Vagina (tissue), 2 donors: ENCODE measurements around the gene C17orf100. TPM values are rescaled to one million over a fixed set of nuclear protein-coding genes. Genes with fewer than 3 reads are reported as not detected.

Experiments used
- DNase-seq, 2 donors: peaks; one replicate each; pipeline ENCODE4 v3.0.0-alpha.2; 2017; ENCODE audit errors: extremely low spot score in 2 of 2
- H3K27ac ChIP-seq: fragments of 200-600 bp; sonication (generic); one replicate; pipeline ENCODE4 v1.5.1; 2019
- H3K27me3 ChIP-seq: fragments of 200-600 bp; sonication (generic); one replicate; pipeline ENCODE4 v1.5.1; 2019
- H3K36me3 ChIP-seq, 2 donors: fragments of 200-600 bp; sonication (generic); one replicate each; pipeline ENCODE4 v1.5.1; 2017 to 2019
- H3K4me1 ChIP-seq: fragments of 200-600 bp; sonication (generic); one replicate; pipeline ENCODE4 v1.5.1; 2019
- H3K4me3 ChIP-seq, 2 donors: fragments of 200-600 bp; sonication (generic); 1 replicate in 1 of 2; 2 replicates in 1 of 2; pipeline ENCODE4 v1.5.1; 2016 to 2019
- H3K9me3 ChIP-seq: fragments of 200-600 bp; sonication (generic); one replicate; pipeline ENCODE4 v1.5.1; 2019
- CTCF ChIP-seq, 3 experiments: fragments of 450-650 bp in 2 of 3; fragments of 200-600 bp in 1 of 3; sonication (generic) in 1 of 3; IDR thresholded peaks; one replicate each; pipeline ENCODE4 v1.5.1; 2017 to 2019; ENCODE audit warnings: antibody characterized with exemption in 3 of 3, mild to moderate bottlenecking in 2 of 3, moderate library complexity in 2 of 3
- POLR2A ChIP-seq, 2 donors: fragments of 450-650 bp; IDR thresholded peaks; one replicate each; pipeline ENCODE4 v1.6.1; 2017; ENCODE audit warnings: antibody characterized with exemption in 2 of 2, mild to moderate bottlenecking in 2 of 2, moderate library complexity in 2 of 2
- POLR2AphosphoS5 ChIP-seq, 2 donors: sonication (generic); formaldehyde crosslinking; IDR thresholded peaks; one replicate each; pipeline ENCODE4 v1.9.0; 2017; ENCODE audit warnings: antibody characterized with exemption in 2 of 2, mild to moderate bottlenecking in 2 of 2, low read depth in 1 of 2; ENCODE audit not compliant: insufficient read depth in 1 of 2
- intact Hi-C: fragments of 100-400 bp; cut with DNase I; formaldehyde crosslinking; loops from one replicate; pipeline ENCODE4 v1.15.1; 2023
- total RNA-seq: library from RNA; depleted of rRNA; stranded (reverse); fragments of >200 nt; gene quantifications from one replicate; pipeline ENCODE4 v1.2.3, GENCODE V29; 2016

The C17orf100 gene
- total RNA-seq, 1 donor from 2014 or later, result 3.2 TPM

- TF ChIP-seq CTCF (IDR thresholded peaks at IDR 0.05) (no peak), POLR2A (IDR thresholded peaks at IDR 0.05) (no peak), POLR2AphosphoS5 (IDR thresholded peaks at IDR 0.05; ENCODE audit: insufficient read depth in 1 of 2, low read depth in 1 of 2) (peak in 1 of 2 donors; percentile 34)
- Histone ChIP-seq H3K27ac (peak overlapping the region; percentile 2), H3K27me3 (no peaks in the 10 kb centered on the region), H3K9me3 (no peaks in the 10 kb centered on the region), H3K36me3 (no peaks in the 10 kb centered on the region), H3K4me3 (no peak overlapping the region), H3K4me1 (no peaks in the 10 kb centered on the region)
- intact Hi-C loops, result loop anchor here (10.0 kb wide), 2 partner anchors 165 to 335 kb away; partner anchors contain the start of gene TEKT1
- peak in 1 of 2 donors; percentile 89 for DNase-seq
Observed at GRCh38 chr17:6669479-6670212, 18.1 kb downstream of the C17orf100 start.

- intact Hi-C loops, result no loop called here
- TF ChIP-seq POLR2AphosphoS5 (IDR thresholded peaks at IDR 0.05; ENCODE audit: insufficient read depth in 1 of 2, low read depth in 1 of 2) (no peak), POLR2A (IDR thresholded peaks at IDR 0.05) (no peak), CTCF (IDR thresholded peaks at IDR 0.05) (no peak)
- Histone ChIP-seq H3K9me3 (no peaks in the 10 kb centered on the region), H3K27ac (no peak overlapping the region), H3K4me3 (no peak overlapping the region), H3K36me3 (no peaks in the 10 kb centered on the region), H3K27me3 (no peaks in the 10 kb centered on the region), H3K4me1 (no peaks in the 10 kb centered on the region)
- DNase-seq, result no peak
Observed at GRCh38 chr17:6670571-6670970, 19.0 kb downstream of the C17orf100 start.

- intact Hi-C loops, result no loop called here
- no peaks in the 10 kb centered on the region for H3K27me3 ChIP-seq
- no peak overlapping the region for H3K4me3 ChIP-seq
- H3K36me3 ChIP-seq, result no peaks in the 10 kb centered on the region
- no peaks in the 10 kb centered on the region for H3K9me3 ChIP-seq
- no peak for DNase-seq
- TF ChIP-seq POLR2A (IDR thresholded peaks at IDR 0.05) (no peak), CTCF (IDR thresholded peaks at IDR 0.05) (no peak), POLR2AphosphoS5 (IDR thresholded peaks at IDR 0.05; ENCODE audit: insufficient read depth in 1 of 2, low read depth in 1 of 2) (no peak)
- no peak overlapping the region for H3K27ac ChIP-seq
- no peaks in the 10 kb centered on the region for H3K4me1 ChIP-seq
Observed at GRCh38 chr17:6670999-6671398, 19.4 kb downstream of the C17orf100 start.

DNA sequence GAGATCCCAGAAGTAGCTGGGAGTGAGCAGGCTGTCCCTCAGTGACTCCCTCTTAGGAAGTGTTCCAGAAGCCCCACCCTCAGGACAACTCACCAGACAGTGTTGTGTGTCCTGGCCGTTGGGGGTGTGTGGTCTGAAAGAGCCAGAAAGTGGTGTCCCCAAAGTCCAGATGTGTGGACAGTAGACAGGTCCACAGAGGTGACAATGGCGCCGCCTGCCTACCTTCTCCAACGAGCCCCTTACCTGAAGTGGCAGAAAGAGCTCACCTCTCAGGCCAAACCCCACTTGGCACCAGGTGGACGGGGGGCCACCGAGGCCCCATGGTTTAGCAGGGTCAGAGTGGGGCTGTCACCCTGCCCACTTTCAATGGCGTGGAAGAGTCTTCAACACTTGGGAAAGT is 19.9 kb downstream of the C17orf100 start:
- no peaks in the 10 kb centered on the region for H3K9me3 ChIP-seq
- no peaks in the 10 kb centered on the region for H3K27me3 ChIP-seq
- H3K4me1 ChIP-seq, result no peaks in the 10 kb centered on the region
- no peak overlapping the region for H3K4me3 ChIP-seq
- H3K36me3 ChIP-seq, result no peaks in the 10 kb centered on the region
- no peak overlapping the region for H3K27ac ChIP-seq
- no peak for DNase-seq
- intact Hi-C loops, result no loop called here
- TF ChIP-seq POLR2A (IDR thresholded peaks at IDR 0.05), result no peak
- TF ChIP-seq CTCF (IDR thresholded peaks at IDR 0.05), result no peak
- TF ChIP-seq POLR2AphosphoS5 (IDR thresholded peaks at IDR 0.05; ENCODE audit: insufficient read depth in 1 of 2, low read depth in 1 of 2), result no peak

GRCh38 chr17:6674586-6674985 is 23.0 kb downstream of the C17orf100 start:
- Histone ChIP-seq H3K4me3 (no peak overlapping the region), H3K27me3 (no peaks in the 10 kb centered on the region), H3K36me3 (no peaks in the 10 kb centered on the region), H3K4me1 (no peaks in the 10 kb centered on the region), H3K27ac (no peak overlapping the region), H3K9me3 (no peaks in the 10 kb centered on the region)
- TF ChIP-seq POLR2AphosphoS5 (IDR thresholded peaks at IDR 0.05; ENCODE audit: insufficient read depth in 1 of 2, low read depth in 1 of 2) (no peak), POLR2A (IDR thresholded peaks at IDR 0.05) (no peak), CTCF (IDR thresholded peaks at IDR 0.05) (no peak)
- intact Hi-C loops, result no loop called here
- no peak for DNase-seq
